ENCODE results near the gene MPV17L.
"Not testable (repeated sequence)": the region's sequence is repeated elsewhere in the genome, so short reads cannot be mapped to it uniquely, and the experiment has no call there.

Gene MPV17L

DNA sequence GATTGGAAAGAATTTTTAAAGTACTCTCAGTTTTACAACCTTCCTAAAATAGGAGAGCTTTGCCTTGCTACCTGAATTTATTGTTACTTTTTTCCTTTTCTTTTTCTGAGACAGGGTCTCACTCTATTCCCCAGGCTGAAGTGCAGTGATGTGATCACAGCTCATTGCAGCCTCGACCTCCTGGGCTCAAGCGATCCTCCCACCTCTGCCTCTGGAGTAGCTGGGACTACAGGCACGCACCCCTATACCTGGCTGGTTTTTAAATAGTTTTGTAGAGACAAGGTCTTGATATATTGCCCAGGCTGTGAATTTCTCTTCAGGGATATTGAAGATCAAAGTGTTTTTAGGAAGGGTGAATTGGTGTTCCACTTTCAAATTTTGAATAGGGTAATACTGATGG is 3.8 kb downstream of the MPV17L start:
- Mint-ChIP-seq H3K27ac (no peak overlapping the region), H3K4me1 (peaks cover 12% of the 10 kb centered on the region), H3K9me3 (no peaks in the 10 kb centered on the region), H3K4me3 (no peak overlapping the region), H3K27me3 (peaks cover 10% of the 10 kb centered on the region), H3K36me3 (no peaks in the 10 kb centered on the region)
- ATAC-seq: no peak

DNA sequence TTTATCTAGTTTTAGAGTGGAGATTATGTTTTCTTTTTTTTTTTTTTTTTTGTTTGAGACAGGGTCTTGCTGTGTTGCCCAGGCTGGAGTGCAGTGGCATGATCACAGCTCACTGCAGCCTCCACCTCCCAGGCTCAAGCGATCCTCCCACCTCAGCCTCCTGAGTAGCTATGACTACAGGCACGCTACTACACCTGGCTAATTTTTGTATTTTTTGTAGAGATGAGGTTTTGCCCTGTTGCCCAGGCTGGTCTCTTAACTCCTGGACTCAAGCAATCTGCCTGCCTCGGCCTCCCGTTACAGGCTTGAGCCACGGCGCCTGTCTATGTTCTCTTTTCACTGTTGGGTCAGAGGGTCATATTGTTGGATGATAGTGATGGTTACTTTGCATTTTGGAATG is 4.8 kb downstream of the MPV17L start:
- not testable (repeated sequence) for H3K27ac Mint-ChIP-seq, H3K27me3 Mint-ChIP-seq

DNA sequence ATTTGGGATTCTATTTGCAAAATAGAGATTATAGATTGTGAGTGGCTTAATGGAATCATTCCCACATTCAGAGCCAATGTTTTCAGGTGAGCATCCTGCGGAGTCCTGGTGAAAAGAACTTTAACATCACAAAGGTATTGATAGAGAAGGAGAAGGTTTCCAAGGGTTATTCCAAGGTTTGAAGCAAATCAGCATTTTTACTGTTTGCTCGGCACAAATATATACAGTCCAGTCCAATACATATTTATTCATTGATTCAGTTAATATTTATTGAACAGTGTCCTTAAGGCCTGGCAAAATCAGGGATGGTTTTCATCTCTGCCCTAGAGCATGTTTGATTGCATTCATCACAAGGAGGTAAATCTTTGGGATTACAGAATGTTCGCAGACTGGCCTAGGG is 6.4 kb downstream of the MPV17L start:
- Mint-ChIP-seq H3K9me3 (no peaks in the 10 kb centered on the region), H3K27ac (no peak overlapping the region), H3K4me1 (peaks cover 21% of the 10 kb centered on the region), H3K27me3 (no peaks in the 10 kb centered on the region), H3K36me3 (no peaks in the 10 kb centered on the region), H3K4me3 (no peak overlapping the region)
- no peak for ATAC-seq

More for the DNA sequence above, 4.8 kb downstream of the MPV17L start:
- not testable (repeated sequence) for H3K4me3 Mint-ChIP-seq, ATAC-seq, H3K36me3 Mint-ChIP-seq, H3K9me3 Mint-ChIP-seq
- H3K4me1 Mint-ChIP-seq: peaks cover 21% of the 10 kb centered on the region

DNA sequence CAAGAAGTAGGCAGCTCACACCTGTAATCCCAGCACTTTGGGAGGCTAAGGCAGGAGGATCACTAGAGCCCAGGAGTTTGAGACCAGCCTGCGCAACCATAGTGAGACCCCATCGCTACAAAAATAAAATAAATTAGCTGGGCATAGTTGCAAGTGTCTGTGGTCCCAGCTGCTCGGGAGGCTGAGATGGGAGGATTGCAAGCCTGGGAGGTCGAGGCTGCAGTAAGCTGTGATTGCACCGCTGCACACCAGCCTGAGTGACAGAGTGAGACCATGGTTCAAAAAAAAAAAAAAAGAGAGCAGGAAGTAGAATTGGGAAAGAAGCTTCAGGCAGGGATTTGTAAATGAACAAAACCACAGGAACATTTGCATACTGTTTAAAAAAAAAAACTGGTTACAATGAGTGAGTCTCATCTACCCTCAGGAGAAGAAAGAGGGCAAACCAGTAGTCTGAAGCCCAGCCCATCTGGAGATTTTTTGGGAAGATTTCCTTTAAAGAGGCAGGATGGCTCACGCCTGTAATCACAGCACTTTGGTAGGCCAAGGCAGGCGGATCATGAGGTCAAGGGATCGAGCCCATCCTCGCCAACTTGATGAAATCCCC is 7.9 kb downstream of the MPV17L start:
- H3K27me3 Mint-ChIP-seq: no peaks in the 10 kb centered on the region
- peak overlapping the region; percentile 20 for H3K27ac Mint-ChIP-seq
- no peaks in the 10 kb centered on the region for H3K36me3 Mint-ChIP-seq
- no peak overlapping the region for H3K4me3 Mint-ChIP-seq
- no peaks in the 10 kb centered on the region for H3K9me3 Mint-ChIP-seq
- peaks cover 21% of the 10 kb centered on the region for H3K4me1 Mint-ChIP-seq
- ATAC-seq: no peak

DNA sequence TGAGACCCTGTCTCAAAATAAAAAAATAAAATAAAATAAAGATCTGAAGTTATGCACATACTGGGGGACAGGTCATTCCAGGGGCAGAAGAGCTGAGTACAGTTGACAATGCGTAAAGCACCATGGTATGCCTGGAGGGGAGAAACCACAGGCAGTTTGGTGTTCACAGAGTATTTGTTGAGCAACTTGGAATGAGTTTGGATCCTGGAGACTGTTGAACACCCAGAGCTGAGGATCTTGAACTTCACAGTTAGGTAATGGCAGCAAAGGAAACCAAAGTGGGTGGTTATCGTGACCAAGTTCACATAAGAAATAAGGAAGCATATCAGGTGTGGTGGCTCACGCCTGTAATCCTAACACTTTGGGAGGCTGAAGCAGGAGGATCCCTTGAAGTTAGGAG is 8.5 kb downstream of the MPV17L start:
- H3K9me3 Mint-ChIP-seq, H3K4me3 Mint-ChIP-seq, H3K27me3 Mint-ChIP-seq, H3K36me3 Mint-ChIP-seq, ATAC-seq: not testable (repeated sequence)
- Mint-ChIP-seq H3K4me1 (peaks cover 21% of the 10 kb centered on the region), H3K27ac (peak overlapping the region; percentile 20)

DNA sequence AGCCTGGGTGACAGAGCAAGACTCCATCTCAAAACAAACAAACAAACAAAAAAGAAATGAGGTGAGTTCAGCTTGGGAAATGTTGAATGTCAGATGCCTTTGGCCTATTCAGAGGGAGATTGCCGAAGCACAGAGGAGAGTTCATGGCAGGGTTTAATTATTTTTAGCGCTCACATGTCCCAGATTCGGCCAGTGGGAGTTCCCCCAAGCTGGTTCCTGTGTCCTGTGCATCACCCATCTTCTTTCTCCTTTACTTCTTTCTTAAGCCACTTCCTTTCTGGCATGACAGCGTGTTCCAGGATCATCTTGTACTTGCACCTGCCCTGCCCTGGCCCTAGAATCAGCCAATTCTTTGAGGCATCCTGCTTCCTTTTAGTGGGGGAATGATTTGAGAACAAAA is 9.2 kb downstream of the MPV17L start:
- Mint-ChIP-seq H3K36me3 (no peaks in the 10 kb centered on the region), H3K4me1 (peaks cover 21% of the 10 kb centered on the region), H3K27me3 (no peaks in the 10 kb centered on the region), H3K4me3 (no peak overlapping the region), H3K9me3 (no peaks in the 10 kb centered on the region), H3K27ac (no peak overlapping the region)
- no peak for ATAC-seq

DNA sequence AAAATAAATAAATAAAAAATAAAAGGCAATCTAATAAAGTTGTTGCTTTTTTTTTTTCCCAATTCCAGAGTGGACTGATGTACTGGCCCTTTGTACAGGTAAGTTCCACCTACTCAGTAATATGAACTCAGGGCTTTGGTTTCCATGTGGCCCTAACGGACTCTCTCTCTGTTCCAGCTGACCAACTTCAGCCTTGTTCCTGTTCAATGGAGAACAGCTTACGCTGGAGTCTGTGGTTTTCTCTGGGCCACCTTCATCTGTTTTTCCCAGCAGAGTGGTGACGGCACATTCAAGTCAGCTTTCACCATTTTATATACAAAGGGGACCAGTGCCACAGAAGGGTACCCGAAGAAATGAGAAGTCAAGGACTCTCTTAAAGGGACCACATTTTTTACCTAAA is 12.2 kb downstream of the MPV17L start:
- ATAC-seq, H3K9me3 Mint-ChIP-seq, H3K27me3 Mint-ChIP-seq, H3K27ac Mint-ChIP-seq, H3K36me3 Mint-ChIP-seq, H3K4me3 Mint-ChIP-seq: not testable (repeated sequence)
- H3K4me1 Mint-ChIP-seq: peaks cover 21% of the 10 kb centered on the region

DNA sequence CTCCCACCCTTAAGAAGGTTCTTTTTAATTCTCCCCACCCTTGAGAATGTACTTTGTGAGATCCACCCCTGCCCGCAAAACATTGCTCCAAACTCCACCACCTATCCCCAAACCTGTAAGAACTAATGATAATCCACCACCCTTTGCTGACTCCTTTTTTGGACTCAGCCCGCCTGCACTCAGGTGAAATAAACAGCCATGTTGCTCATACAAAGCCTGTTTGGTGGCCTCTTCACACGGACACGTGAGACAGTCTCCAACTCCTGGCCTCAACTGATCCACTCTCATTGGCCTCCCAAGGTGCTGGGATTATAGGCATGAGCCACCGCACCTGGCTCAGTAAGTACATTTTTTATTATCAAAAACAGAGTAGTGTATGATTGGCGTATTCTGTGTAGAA is 13.9 kb downstream of the MPV17L start:
- H3K27ac Mint-ChIP-seq, ATAC-seq, H3K36me3 Mint-ChIP-seq, H3K4me1 Mint-ChIP-seq, H3K4me3 Mint-ChIP-seq, H3K9me3 Mint-ChIP-seq, H3K27me3 Mint-ChIP-seq: not testable (repeated sequence)

DNA sequence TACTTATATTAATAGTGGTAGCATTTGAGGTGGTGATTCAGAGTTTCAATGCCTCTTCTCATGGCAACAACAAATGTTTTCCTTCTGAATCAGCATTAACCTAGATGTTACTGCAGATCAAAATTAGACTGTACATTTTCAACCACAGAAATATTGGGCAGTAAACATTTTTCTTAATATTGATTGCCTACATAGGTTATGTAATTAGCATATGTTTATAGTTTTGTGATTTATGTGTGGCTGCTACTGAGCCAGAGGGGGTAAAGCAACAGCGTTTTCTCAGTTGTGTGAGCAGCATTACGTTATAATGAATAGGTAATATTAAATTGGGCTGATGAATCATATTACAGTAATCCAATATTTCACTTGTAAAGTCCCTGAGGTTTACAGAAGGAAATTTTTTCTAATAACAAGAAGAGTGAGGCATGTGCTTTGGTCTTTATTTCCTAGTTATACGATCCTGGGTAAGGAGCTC is 20.0 kb downstream of the MPV17L start:
- no peak for ATAC-seq
- no peaks in the 10 kb centered on the region for H3K27me3 Mint-ChIP-seq
- H3K4me1 Mint-ChIP-seq: no peaks in the 10 kb centered on the region

DNA sequence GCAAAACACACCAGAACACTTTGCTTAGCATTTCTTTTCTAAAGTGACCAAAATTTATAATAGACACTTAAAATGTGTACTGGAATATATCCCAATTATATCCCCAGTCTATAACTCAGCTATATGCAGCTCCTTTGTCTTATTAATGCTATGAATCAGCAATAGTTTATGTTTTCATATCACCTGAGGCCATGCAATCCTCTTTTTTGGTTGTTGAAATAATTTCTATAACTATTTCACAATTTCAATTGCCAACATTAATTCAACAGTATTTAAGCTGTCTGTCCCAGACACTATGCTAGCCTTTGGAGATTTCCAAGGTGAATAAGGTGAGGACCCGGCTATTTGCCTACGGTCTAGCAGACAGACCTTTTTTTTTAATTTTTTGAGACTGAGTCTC is 21.6 kb downstream of the MPV17L start:
- H3K27ac Mint-ChIP-seq: no peak overlapping the region
- H3K4me3 Mint-ChIP-seq: no peak overlapping the region
- no peaks in the 10 kb centered on the region for H3K36me3 Mint-ChIP-seq
- no peaks in the 10 kb centered on the region for H3K9me3 Mint-ChIP-seq
- no peaks in the 10 kb centered on the region for H3K27me3 Mint-ChIP-seq
- ATAC-seq: no peak
- H3K4me1 Mint-ChIP-seq: no peaks in the 10 kb centered on the region

More for the DNA sequence above, 20.0 kb downstream of the MPV17L start:
- H3K27ac Mint-ChIP-seq: no peak overlapping the region
- H3K4me3 Mint-ChIP-seq: no peak overlapping the region
- H3K36me3 Mint-ChIP-seq: no peaks in the 10 kb centered on the region
- no peaks in the 10 kb centered on the region for H3K9me3 Mint-ChIP-seq

DNA sequence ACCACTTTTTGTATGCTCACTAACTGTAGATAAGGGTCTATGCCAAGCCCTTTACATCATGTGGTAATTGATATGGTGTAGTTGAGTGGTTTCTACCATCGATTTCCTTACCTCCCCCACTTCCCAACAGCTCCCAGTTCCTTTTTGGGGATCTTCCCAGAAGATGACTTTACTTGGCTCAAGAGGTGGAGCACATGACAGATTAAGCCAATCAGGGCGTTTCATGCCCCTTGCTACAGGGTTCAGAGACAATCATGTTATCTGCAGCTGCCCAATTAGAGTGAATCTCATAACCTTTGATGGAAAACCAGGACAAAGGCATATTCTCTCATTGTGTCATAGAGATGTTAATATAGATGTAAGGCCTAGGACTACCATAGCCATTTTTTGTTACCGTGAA is 22.7 kb downstream of the MPV17L start:
- Mint-ChIP-seq H3K4me1 (no peaks in the 10 kb centered on the region), H3K9me3 (no peaks in the 10 kb centered on the region)
- ATAC-seq: no peak

DNA sequence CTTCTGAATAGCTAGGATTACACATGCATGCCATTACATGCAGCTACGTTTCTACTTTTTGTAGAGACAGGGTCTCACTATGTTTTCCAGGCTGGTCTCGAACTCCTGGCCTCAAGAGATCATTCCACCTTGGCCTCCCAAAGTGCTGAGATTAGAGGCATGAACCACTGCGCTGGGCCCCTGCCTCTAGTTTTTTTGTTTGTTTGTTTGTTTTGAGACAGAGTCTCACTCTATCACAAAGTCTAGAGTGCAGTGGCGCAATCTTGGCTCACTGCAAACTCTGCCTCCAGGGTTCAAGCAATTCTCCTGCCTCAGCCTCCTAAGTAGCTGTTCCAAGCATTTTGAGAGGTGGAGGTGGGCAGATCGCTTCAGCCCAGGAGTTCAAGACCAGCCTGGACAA is 26.1 kb downstream of the MPV17L start:
- not testable (repeated sequence) for ATAC-seq, H3K4me3 Mint-ChIP-seq, H3K9me3 Mint-ChIP-seq, H3K4me1 Mint-ChIP-seq, H3K36me3 Mint-ChIP-seq, H3K27ac Mint-ChIP-seq
- H3K27me3 Mint-ChIP-seq: peaks cover 13% of the 10 kb centered on the region

More for the DNA sequence above, 22.7 kb downstream of the MPV17L start:
- no peaks in the 10 kb centered on the region for H3K36me3 Mint-ChIP-seq
- H3K4me3 Mint-ChIP-seq: no peak overlapping the region
- H3K27ac Mint-ChIP-seq: no peak overlapping the region
- H3K27me3 Mint-ChIP-seq: no peaks in the 10 kb centered on the region

DNA sequence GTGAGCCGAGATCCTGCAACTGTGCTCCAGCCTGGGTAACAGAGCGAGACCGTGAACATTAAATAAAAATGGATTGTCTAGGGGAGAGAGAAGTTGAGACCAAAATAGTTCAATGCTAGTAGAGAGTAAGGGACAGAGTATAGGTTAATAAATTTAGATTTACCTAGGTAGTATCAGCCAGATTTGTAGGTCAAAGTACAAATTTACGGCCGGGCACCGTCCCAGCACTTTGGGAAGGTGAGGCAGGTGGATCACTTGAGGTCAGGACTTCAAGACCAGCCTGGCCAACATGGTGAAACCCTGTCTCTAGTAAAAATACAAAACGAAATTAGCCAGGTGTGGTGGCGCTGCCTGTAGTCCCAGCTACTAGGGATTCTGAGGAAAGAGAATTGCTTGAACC is 26.7 kb downstream of the MPV17L start:
- ATAC-seq: no peak
- Mint-ChIP-seq H3K9me3 (no peaks in the 10 kb centered on the region), H3K27ac (no peak overlapping the region)

DNA sequence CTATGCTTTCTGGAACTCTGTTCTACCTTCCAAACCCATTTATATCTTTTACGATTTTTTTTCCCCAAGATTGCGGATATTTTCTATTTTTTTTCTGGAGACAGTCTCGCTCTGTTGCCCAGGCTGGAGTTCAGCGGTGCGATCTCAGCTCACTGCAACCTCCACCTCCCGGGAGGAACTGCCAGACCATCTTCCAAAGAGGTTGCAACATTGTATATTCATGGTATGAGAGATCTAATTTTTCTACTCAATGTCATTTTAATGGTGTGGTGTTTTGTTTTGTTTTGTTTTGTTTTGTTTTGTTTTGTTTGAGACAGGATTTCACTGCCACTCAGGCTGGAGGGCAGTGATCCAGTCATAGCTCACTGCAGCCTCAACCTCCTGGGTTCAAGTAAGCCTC is 30.3 kb downstream of the MPV17L start:
- Mint-ChIP-seq H3K4me1 (no peaks in the 10 kb centered on the region), H3K4me3 (no peak overlapping the region), H3K9me3 (no peaks in the 10 kb centered on the region), H3K27me3 (peaks cover 14% of the 10 kb centered on the region), H3K27ac (no peak overlapping the region), H3K36me3 (no peaks in the 10 kb centered on the region)
- no peak for ATAC-seq

More for the DNA sequence above, 26.7 kb downstream of the MPV17L start:
- Mint-ChIP-seq H3K4me1 (no peaks in the 10 kb centered on the region), H3K4me3 (no peak overlapping the region), H3K36me3 (no peaks in the 10 kb centered on the region), H3K27me3 (peaks cover 14% of the 10 kb centered on the region)

DNA sequence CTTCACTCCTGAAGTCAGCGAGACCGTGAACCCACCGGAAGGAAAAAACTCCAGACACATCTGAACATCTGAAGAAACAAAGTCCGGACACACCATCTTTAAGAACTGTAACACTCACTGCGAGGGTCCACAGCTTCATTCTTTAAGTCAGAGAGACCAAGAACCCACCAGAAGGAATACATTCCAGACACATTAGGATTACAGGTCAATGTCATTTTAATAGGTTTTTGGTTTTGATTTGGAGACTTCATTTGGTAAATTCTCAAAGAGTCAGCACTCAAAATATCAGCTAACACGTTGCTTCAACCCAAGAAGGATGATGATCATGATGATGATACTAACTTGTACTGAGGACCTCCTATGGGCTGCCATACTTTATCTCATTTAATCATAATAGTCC is 31.2 kb downstream of the MPV17L start:
- ATAC-seq: no peak
- no peaks in the 10 kb centered on the region for H3K4me1 Mint-ChIP-seq
- no peaks in the 10 kb centered on the region for H3K36me3 Mint-ChIP-seq
- no peaks in the 10 kb centered on the region for H3K9me3 Mint-ChIP-seq
- H3K27ac Mint-ChIP-seq: no peak overlapping the region
- H3K4me3 Mint-ChIP-seq: no peak overlapping the region
- H3K27me3 Mint-ChIP-seq: peaks cover 14% of the 10 kb centered on the region

DNA sequence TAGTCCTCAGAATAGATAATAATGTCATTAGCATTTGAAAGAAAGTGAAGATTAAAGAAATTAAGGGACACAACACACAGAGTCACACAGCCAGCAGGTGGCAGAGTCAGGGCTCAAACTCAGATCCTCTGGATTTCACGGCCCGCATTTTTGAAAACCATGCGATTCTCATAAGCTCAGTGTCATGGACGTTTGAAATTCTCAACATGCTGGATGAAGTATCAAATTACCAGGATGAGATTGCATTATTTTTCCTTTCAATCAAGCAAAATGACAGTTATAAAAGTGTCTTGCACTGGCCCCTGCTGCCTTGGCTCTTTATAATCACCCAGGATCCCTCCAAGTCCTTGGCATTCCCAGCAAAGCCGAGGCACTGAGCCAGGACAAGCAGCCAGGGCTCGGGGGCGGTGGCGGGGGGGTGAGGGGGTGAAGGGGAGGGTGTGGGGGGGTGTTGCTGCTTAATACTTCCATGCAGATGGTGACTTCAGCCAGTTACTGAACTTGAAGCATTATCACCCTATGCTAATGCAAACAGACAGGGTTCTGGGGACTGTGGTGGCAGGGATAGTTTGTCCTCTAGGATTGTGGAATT is 32.2 kb downstream of the MPV17L start:
- Mint-ChIP-seq H3K4me1 (no peaks in the 10 kb centered on the region), H3K4me3 (no peak overlapping the region), H3K9me3 (no peaks in the 10 kb centered on the region), H3K36me3 (no peaks in the 10 kb centered on the region), H3K27ac (no peak overlapping the region), H3K27me3 (peaks cover 14% of the 10 kb centered on the region)
- peak; percentile 53 for ATAC-seq

Data from stimulated activated memory B cell treated with anti-CD40 and anti-IgM and Interleukin-4, amounts not matched to agents 10 μg/mL and 1 μg/mL and 100 μg/mL, for 72 hours (primary cell).